ENCODE measurements around the gene GZMA.

GRCh38 chr5:55101556-55102276, 730 bp upstream of the GZMA start:
- TF ChIP-seq, protein P1, sequence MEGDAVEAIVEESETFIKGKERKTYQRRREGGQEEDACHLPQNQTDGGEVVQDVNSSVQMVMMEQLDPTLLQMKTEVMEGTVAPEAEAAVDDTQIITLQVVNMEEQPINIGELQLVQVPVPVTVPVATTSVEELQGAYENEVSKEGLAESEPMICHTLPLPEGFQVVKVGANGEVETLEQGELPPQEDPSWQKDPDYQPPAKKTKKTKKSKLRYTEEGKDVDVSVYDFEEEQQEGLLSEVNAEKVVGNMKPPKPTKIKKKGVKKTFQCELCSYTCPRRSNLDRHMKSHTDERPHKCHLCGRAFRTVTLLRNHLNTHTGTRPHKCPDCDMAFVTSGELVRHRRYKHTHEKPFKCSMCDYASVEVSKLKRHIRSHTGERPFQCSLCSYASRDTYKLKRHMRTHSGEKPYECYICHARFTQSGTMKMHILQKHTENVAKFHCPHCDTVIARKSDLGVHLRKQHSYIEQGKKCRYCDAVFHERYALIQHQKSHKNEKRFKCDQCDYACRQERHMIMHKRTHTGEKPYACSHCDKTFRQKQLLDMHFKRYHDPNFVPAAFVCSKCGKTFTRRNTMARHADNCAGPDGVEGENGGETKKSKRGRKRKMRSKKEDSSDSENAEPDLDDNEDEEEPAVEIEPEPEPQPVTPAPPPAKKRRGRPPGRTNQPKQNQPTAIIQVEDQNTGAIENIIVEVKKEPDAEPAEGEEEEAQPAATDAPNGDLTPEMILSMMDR (IDR thresholded peaks at IDR 0.05) = no peak
- TF ChIP-seq POLR2A (IDR thresholded peaks at IDR 0.05) = no peak
